Astrocyte (in vitro differentiated cells and primary cell): Measurements from ENCODE around the gene IMPDH1.

Experiments used
- EZH2 ChIP-seq: IDR thresholded peaks from 2 replicates; pipeline ENCODE4 v1.6.1; 2012; ENCODE audit warnings: mild to moderate bottlenecking, low read length, inconsistent platforms; ENCODE audit not compliant: insufficient read depth
- TF ChIP-seq, protein P1 (sequence below): IDR thresholded peaks from 2 replicates; pipeline ENCODE4 v1.5.1; 2011; ENCODE audit warnings: low read depth, mild to moderate bottlenecking, inconsistent platforms, low read length, moderate library complexity; ENCODE audit not compliant: insufficient read depth

DNA sequence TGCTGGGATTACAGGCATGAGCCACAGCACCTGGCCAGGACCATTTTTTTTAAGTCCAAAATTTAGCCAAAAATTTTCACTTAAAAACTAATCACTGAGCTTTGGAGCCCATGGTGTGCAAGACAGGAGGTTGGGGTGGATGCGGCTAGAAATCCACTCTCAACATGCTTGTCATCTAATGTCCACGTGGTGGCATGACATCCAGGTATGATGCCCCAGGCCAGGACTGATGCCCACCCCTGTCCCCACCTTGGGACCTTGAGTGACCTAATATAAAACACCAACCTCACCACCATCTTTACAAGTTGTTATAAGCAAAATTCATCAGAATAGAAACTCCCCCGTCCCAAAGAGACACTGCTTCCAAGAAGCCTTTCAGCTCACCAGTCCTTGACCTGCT lies 20.4 kb upstream of the IMPDH1 start:
- TF ChIP-seq, protein P1, sequence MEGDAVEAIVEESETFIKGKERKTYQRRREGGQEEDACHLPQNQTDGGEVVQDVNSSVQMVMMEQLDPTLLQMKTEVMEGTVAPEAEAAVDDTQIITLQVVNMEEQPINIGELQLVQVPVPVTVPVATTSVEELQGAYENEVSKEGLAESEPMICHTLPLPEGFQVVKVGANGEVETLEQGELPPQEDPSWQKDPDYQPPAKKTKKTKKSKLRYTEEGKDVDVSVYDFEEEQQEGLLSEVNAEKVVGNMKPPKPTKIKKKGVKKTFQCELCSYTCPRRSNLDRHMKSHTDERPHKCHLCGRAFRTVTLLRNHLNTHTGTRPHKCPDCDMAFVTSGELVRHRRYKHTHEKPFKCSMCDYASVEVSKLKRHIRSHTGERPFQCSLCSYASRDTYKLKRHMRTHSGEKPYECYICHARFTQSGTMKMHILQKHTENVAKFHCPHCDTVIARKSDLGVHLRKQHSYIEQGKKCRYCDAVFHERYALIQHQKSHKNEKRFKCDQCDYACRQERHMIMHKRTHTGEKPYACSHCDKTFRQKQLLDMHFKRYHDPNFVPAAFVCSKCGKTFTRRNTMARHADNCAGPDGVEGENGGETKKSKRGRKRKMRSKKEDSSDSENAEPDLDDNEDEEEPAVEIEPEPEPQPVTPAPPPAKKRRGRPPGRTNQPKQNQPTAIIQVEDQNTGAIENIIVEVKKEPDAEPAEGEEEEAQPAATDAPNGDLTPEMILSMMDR: no peak
- TF ChIP-seq EZH2: no peak
